Inferior parietal cortex (tissue), 1 donor: ENCODE measurements around the gene PLCG2.
"Not testable (repeated sequence)": the region's sequence is repeated elsewhere in the genome, so short reads cannot be mapped to it uniquely, and the experiment has no call there.

ENCODE experiments used
- DNase-seq: peaks from one replicate; pipeline ENCODE4 v3.0.0-alpha.2; 2016; ENCODE audit errors: extremely low spot score

PLCG2 gene

GRCh38 chr16:81997738-81998137, 218.6 kb downstream of the PLCG2 start:
- DNase-seq: no peak

- no peak for DNase-seq
Measured at GRCh38 chr16:82002831-82003230, 223.7 kb downstream of the PLCG2 start.

GRCh38 chr16:82004601-82005000, 225.5 kb downstream of the PLCG2 start:
- no peak for DNase-seq

GRCh38 chr16:82005027-82005830, 226.1 kb downstream of the PLCG2 start:
- DNase-seq: no peak

GRCh38 chr16:82006036-82006435, 226.9 kb downstream of the PLCG2 start:
- no peak for DNase-seq

GRCh38 chr16:82007189-82007588, 228.1 kb downstream of the PLCG2 start:
- DNase-seq: no peak

- DNase-seq: no peak
Measured at GRCh38 chr16:82008957-82009592, 230.0 kb downstream of the PLCG2 start.

GRCh38 chr16:82009789-82010188, 230.7 kb downstream of the PLCG2 start:
- DNase-seq: not testable (repeated sequence)

- DNase-seq: no peak
Measured at GRCh38 chr16:82010649-82011048, 231.6 kb downstream of the PLCG2 start.

- no peak for DNase-seq
Measured at GRCh38 chr16:82011199-82011641, 232.1 kb downstream of the PLCG2 start, which contains the start of gene SDR42E1. TSS of gene SDR42E1 (minus strand) at chr16:82011470. CDS start at chr16:82000858, 10,612 bp downstream.
